GM21526 (cell line): ENCODE results near the gene MNX1.

Source experiments
- ATAC-seq: cut with Tn5 transposase; IDR thresholded peaks from one replicate; pipeline ENCODE4 v1.9.1; 2021; ENCODE audit warnings: moderate library complexity; ENCODE audit not compliant: unreplicated experiment, low FRiP score

The MNX1 gene

GRCh38 chr7:157033483-157034473, 23.3 kb upstream of the MNX1 start:
- ATAC-seq = no peak

- no peak for ATAC-seq
These were observed 22.4 kb upstream of the MNX1 start for GRCh38 chr7:157032644-157033482.

GRCh38 chr7:157032128-157032527, 21.7 kb upstream of the MNX1 start:
- no peak for ATAC-seq

GRCh38 chr7:157028199-157028903, 17.9 kb upstream of the MNX1 start:
- ATAC-seq = no peak

DNA sequence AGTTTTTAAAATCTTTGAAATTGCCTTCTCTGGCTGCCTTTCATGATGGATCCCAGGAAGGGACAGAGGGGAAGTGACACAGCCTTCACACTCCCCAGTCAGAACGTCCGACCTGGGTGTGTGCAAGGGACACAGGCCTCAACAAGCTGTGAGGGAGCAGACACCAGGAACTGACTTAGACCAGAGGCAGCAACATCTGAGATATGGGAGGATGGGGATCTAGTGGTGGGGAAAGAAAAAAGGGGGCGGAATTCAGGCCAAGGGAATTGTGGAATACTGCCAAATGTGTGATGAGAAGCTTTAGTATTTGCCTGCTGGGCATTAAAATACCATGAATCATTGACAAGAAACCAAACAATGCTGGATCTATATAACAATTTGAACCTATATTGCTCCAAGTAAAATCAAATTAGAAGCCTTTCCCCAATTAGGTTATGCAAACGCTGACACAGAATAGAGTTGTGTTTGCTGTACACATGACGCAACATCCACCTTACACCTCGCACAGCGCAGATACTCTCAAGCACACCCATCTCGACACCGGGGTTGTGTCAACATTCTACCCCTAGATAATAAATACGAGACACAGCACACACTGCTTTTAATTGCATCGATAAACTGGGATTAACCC, 17.2 kb upstream of the MNX1 start:
- ATAC-seq = no peak

DNA sequence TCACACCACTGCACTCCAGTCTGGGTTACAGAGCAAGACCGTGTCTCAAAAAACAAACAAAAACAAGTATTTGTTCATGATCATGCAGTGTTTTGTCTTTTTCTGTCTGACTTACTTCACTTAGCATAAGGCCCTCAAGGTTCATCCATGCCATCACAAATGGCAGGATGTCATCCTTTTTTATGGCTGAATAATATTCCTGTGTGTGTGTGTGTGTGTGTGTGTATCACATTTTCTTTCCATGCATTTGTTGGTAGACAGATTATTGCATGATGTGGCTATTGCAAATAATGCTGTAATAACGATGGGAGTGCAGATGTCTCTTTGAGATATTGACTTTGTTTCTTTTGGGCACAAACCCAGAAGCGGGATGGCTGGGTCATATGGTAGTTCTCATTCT, 14.3 kb upstream of the MNX1 start:
- no peak for ATAC-seq

DNA sequence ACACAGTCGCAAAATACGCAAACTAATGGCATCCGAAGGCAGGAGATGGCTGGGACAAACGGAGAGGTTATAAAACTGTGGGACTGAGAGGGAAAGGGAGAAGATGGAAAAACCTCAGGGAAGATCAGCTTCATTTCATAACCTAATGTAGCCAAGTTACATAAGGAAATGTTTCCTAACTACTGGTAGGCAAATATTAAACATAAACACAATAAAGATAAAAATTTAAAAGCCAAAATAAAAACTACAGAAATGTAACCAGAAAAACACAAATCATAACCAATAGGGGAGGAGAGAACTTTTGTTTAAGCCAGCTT, 13.1 kb upstream of the MNX1 start:
- ATAC-seq = no peak

GRCh38 chr7:157022681-157023588, 12.5 kb upstream of the MNX1 start:
- no peak for ATAC-seq

DNA sequence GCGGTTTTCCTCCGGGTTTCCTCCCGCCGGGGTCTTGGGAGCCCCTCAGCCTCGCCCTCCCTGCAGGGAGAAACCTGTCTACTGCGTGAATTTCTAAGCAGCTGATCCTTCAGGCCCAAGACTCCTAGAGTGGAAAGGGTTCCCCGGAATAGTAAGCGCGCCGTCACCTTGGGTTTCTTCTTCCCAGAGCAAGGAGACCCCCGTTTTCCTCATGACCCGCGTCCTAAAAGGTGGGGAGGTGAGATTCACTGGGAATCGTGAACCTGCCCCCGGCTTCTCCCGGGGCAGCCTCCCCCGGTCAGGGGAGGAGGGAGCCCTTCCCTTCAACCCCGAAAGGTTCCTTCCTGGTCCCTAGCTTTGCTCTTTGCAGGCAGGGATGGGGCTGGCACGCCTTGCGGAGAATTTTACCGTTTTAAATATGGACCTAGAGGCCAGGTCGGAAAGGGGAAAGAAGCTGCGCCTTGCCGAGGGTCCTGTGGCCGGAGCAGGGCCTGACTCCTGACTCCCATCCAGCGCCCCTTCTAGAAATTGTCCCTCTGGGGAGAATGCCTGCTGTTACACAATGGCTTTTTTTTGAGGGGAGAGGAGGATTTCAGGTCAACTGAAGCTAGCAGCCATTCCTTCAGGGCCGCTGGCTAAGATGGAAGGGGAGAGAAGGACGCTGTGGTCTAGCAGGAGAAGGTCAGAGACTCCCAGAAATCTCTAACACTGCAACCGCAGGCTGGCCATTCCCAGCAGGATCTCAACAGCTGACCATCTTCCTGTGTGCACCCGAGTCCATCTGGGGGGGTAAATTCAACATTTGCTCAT, 11.6 kb upstream of the MNX1 start:
- ATAC-seq = no peak

DNA sequence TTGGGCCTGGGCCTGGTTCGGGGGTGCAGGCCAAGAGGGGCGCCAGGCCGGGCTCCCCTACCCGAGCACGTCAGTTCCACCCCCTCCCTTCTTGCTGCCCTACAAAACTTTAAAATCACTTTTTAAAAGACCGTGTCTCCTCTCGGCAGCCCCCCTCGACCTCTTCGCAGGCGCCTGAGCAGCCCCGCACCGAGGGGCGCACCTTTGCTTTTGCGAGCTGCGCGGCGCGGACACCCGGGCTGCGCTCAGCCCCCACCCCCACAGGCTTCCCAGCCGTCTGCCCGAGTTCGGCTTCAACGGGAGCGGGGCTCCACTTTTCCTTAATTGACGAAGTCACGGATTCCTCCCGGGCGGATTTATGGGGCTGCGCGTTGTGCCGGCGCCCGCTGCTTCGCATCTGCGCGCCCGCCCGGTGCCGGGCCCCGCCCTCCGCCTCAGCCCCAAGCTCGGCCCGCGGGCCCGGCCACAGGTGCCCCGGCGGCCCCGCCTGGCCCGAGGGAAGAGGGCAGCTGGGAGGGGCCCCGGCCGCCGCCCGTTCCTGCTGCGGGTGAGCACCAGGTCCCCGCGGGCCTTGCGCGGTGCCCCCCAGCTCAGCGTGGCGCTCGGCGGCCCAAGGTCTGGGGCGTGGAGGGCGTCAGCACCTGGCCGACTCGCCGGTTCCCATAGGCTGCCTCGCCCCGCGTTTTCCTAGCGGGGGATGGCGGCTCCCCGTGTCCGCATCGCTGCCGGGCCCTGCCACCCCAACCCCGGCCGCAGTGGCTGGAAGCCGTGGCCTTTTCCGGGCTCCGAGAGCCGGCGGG, 10.8 kb upstream of the MNX1 start:
- ATAC-seq = no peak

- ATAC-seq = no peak
These were observed 10.1 kb upstream of the MNX1 start for GRCh38 chr7:157020514-157021070.

GRCh38 chr7:157019718-157020451, 9.4 kb upstream of the MNX1 start:
- no peak for ATAC-seq

- no peak for ATAC-seq
These were observed 8.6 kb upstream of the MNX1 start for GRCh38 chr7:157018997-157019608.

GRCh38 chr7:157018328-157018996, 8.0 kb upstream of the MNX1 start:
- no peak for ATAC-seq

GRCh38 chr7:157017603-157018327, 7.3 kb upstream of the MNX1 start:
- ATAC-seq = no peak
